Nephron progenitor cell (in vitro differentiated cells): Measurements from ENCODE around the gene UBE2QL1.

Source experiments
- DNase-seq: peaks from one replicate; pipeline ENCODE4 v3.0.0; 2021
- H3K27ac Mint-ChIP-seq: 2 replicates; pipeline ENCODE4 v1.8.0; 2021; ENCODE audit warnings: mild to moderate bottlenecking, moderate library complexity, mixed read lengths
- H3K27me3 Mint-ChIP-seq: 2 replicates; pipeline ENCODE4 v1.8.0; 2021; ENCODE audit warnings: mild to moderate bottlenecking, low read depth, mixed read lengths; ENCODE audit not compliant: poor library complexity
- H3K36me3 Mint-ChIP-seq: 2 replicates; pipeline ENCODE4 v1.8.0; 2021; ENCODE audit warnings: low read depth, mixed read lengths
- H3K4me1 Mint-ChIP-seq: 2 replicates; pipeline ENCODE4 v1.8.0; 2021; ENCODE audit warnings: mixed read lengths
- H3K4me3 Mint-ChIP-seq: 2 replicates; pipeline ENCODE4 v1.8.0; 2021; ENCODE audit warnings: mild to moderate bottlenecking, moderate library complexity, mixed read lengths
- H3K9me3 Mint-ChIP-seq: 2 replicates; pipeline ENCODE4 v1.8.0; 2021; ENCODE audit warnings: mild to moderate bottlenecking, moderate library complexity, mixed read lengths
- CTCF ChIP-seq: fragments of 200-600 bp; sonication (generic); IDR thresholded peaks from 2 replicates; pipeline ENCODE4 v1.5.0; 2021; ENCODE audit warnings: antibody characterized with exemption

UBE2QL1 gene

GRCh38 chr5:6516823-6517222 is 68.2 kb downstream of the UBE2QL1 start:
- DNase-seq: no peak
- no peaks in the 10 kb centered on the region for H3K36me3 Mint-ChIP-seq
- no peaks in the 10 kb centered on the region for H3K9me3 Mint-ChIP-seq
- peak overlapping the region; percentile 23 for H3K27ac Mint-ChIP-seq
- TF ChIP-seq CTCF: no peak
- H3K4me3 Mint-ChIP-seq: no peak overlapping the region
- peaks cover 23% of the 10 kb centered on the region for H3K4me1 Mint-ChIP-seq
- H3K27me3 Mint-ChIP-seq: peaks cover 30% of the 10 kb centered on the region

- no peak overlapping the region for H3K27ac Mint-ChIP-seq
- peaks cover 30% of the 10 kb centered on the region for H3K27me3 Mint-ChIP-seq
- no peak overlapping the region for H3K4me3 Mint-ChIP-seq
- peaks cover 23% of the 10 kb centered on the region for H3K4me1 Mint-ChIP-seq
- no peaks in the 10 kb centered on the region for H3K9me3 Mint-ChIP-seq
- no peaks in the 10 kb centered on the region for H3K36me3 Mint-ChIP-seq
- TF ChIP-seq CTCF: no peak
- DNase-seq: no peak
Measured at GRCh38 chr5:6517510-6517909, 68.9 kb downstream of the UBE2QL1 start.

- peaks cover 30% of the 10 kb centered on the region for H3K27me3 Mint-ChIP-seq
- H3K4me3 Mint-ChIP-seq: no peak overlapping the region
- peaks cover 23% of the 10 kb centered on the region for H3K4me1 Mint-ChIP-seq
- DNase-seq: no peak
- H3K9me3 Mint-ChIP-seq: no peaks in the 10 kb centered on the region
- no peaks in the 10 kb centered on the region for H3K36me3 Mint-ChIP-seq
- no peak overlapping the region for H3K27ac Mint-ChIP-seq
- TF ChIP-seq CTCF: no peak
Measured at GRCh38 chr5:6518298-6519057, 69.8 kb downstream of the UBE2QL1 start.

- DNase-seq: no peak
- Mint-ChIP-seq H3K4me1 (peaks cover 10% of the 10 kb centered on the region), H3K27ac (no peak overlapping the region), H3K4me3 (no peak overlapping the region), H3K36me3 (no peaks in the 10 kb centered on the region), H3K9me3 (no peaks in the 10 kb centered on the region), H3K27me3 (peaks cover 32% of the 10 kb centered on the region)
- TF ChIP-seq CTCF: no peak
Measured at GRCh38 chr5:6520201-6520600, 71.5 kb downstream of the UBE2QL1 start.

- Mint-ChIP-seq H3K4me3 (no peak overlapping the region), H3K9me3 (no peaks in the 10 kb centered on the region), H3K27ac (no peak overlapping the region), H3K4me1 (peaks cover 5% of the 10 kb centered on the region), H3K36me3 (no peaks in the 10 kb centered on the region), H3K27me3 (peaks cover 35% of the 10 kb centered on the region)
- TF ChIP-seq CTCF: no peak
- DNase-seq: no peak
Measured at GRCh38 chr5:6522331-6522730, 73.7 kb downstream of the UBE2QL1 start.

- peaks cover 32% of the 10 kb centered on the region for H3K27me3 Mint-ChIP-seq
- H3K36me3 Mint-ChIP-seq: no peaks in the 10 kb centered on the region
- H3K4me1 Mint-ChIP-seq: no peaks in the 10 kb centered on the region
- no peak overlapping the region for H3K4me3 Mint-ChIP-seq
- no peak for DNase-seq
- TF ChIP-seq CTCF: no peak
- H3K27ac Mint-ChIP-seq: no peak overlapping the region
- H3K9me3 Mint-ChIP-seq: no peaks in the 10 kb centered on the region
Measured at GRCh38 chr5:6522923-6523322, 74.3 kb downstream of the UBE2QL1 start.
